NCI-H2227 treated with DMSO at 0.1 percent for 48 hours (cell line): ENCODE data around the gene PTH2.

Experiments
- DNase-seq: peaks from one replicate; lab custom pipeline; 2025; lab: John Stamatoyannopoulos, UW

Gene PTH2

DNA sequence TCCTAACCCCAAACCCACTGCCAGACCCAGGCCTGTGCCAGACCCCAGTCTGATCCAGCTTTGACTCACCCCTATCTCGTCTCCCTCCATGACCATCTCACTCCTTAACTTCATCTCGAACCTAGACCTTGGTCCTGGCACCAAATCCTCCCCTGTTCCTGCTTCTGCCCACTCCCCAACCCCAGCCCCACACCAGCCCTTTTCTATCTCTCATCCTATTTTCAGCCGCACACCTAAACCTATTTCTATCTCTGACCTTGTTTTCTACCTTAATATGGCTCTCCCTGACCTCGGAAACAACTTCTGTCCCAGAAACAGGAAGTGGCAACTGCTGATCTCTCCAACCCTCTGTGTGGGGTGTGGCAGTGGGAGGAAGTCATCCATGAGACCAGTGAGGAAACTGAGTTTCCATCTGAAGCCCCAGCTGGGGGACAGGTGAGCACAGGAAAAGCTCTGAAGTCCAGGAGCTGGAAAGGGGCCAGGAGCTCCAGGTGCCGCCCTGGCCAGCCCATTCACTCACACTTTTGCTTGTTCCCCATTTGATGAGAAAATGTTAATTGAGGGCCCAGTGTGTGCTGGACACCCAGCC is 13.7 kb downstream of the PTH2 start:
- no peak for DNase-seq

DNA sequence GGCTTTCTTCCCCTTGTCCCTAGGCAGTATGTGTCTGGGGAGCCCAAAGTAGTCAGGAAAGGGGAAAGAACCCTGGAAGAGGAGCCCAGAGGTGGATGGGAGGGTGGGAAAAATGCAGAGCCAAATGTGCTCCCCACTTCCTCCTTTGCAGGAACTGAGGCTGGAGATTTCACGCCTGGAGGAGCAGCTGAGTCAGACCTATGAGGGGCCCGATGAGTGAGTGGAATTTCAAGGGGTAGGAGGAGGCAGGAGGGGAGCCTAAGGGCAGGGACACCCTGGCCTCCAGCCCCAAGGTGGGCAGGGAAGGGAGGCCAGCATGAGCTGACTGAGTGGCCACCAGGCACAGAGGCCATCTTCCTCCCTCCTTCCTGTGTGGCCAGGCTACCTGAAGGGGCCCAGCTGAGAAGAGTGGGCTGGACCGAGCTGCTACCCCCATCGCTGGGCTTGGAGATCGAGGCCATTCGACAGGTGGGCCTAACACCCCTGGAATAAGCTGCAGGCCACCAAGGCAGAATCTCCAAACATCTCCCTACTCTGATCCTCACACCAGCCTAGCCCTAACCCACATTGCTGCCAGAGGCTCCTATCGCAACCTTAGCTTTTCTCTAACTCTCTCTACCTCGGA is 14.3 kb downstream of the PTH2 start:
- no peak for DNase-seq

DNA sequence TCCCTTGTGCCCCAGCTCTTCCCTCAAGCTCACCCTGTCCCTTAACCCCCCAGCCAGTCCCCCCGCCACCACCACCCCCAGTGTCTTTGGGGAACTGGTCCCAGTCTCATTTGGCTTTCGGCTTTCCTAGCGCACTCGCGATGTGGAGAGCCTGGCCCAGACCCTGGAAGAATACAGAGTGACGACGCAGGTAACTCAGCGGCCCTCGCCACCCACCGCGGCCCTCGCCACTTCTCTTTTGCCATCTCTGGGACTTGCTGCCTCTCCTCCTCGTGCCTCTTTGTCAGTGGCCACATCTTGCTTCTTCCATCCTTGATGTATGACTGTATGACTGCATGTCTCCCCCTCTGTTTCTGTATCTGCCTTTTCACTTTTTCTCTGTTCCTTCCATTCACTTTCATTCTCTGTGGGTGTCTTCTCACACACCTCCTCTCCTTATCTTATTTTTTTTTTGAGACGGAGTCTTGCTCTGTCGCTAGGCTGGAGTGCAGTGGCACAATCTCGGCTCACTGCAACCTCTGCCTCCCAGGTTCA is 15.7 kb downstream of the PTH2 start:
- DNase-seq: no peak

DNA sequence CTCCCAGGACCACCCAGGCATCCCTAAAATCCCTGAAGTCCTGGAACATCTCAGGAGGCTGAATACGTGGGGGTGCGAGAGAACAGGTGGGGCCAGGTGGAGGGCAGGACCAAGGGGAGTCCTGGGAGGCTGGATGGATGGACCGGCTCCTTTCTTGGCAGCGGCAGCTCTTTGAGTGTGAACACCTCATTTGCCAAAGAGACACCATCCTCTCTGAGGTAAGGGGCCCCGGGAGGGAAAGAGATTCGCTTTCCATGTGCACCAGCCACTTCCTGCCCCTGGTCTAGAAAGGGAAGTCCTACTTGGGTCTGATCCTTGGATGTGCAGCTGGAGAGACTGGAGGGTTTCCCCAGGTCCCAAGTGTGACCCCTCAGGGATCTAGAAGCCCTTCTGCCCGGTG is 16.2 kb downstream of the PTH2 start:
- DNase-seq: no peak

DNA sequence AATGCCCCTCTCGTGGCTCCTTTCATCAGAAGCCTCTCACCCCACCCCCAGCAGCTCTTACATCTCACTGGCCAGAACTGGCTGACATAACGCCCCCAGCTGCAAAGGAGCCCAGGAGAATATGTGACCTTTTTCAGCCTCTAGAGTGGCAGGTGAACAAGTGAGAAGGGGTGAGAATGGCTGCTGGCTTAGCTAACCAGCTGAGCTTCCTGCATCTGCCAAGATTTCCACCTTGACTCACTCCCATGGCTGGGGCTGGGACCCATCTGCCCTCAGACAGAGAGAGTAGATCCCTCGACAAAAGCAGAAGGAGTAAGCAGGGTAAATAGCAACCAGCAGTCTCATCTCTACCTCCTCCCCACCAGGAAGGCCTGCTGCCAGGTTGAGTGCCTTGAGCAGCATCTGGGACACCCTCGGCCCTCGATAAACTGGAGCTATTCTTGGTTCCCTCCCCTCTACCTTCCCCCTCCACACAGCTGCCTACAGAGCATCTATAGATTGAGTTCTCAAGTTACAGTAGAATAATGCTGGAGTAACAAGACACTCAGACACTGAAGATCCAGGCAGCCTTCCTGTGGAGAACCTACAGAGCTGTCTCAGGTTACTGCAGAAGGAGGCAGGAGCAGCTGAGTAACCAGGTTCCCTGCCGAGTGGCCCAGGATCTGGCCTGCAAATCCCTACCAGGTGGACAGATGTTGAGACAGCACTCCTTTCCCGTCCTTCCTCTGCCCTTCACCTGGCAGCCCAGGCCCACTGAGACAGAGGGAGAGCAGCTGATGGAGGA is 19.6 kb downstream of the PTH2 start:
- no peak for DNase-seq

DNA sequence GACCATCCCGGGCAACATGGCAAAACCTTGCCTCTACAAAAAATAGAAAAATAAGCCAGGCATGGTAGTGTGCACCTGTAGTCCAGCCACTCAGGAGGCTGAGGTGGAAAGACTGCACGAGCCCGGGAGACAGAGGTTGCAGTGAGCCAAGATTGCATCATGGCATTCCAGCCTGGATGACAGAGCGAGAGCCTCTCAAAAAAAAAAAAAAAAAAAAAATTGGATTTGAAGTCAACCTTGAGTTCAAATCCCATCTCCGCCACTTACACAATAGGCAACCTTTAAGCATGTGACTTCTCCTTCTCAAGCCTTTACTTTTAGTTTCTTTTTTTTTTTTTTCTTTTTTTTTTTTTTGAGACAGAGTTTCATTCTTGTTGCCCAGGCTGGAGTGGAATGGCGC is 23.2 kb downstream of the PTH2 start:
- DNase-seq: no peak

DNA sequence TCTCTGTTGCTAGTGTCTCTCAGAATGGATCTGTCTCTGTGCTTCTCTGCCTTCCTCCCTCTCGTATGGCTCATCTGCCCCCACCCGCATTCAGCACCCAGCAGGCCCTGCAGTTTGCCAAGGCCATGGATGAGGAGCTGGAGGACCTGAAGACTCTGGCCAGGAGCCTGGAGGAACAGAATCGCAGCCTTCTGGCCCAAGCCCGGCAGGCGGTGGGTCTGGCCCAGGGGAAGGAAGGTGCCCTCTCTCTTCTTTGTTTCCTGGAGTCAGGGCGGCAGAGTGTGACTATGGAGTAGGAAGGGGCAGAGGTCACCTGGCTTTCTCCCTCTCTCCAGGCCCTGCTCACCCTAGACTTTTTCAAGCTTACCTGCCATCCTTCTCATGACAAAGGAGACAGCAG is 24.3 kb downstream of the PTH2 start:
- no peak for DNase-seq

DNA sequence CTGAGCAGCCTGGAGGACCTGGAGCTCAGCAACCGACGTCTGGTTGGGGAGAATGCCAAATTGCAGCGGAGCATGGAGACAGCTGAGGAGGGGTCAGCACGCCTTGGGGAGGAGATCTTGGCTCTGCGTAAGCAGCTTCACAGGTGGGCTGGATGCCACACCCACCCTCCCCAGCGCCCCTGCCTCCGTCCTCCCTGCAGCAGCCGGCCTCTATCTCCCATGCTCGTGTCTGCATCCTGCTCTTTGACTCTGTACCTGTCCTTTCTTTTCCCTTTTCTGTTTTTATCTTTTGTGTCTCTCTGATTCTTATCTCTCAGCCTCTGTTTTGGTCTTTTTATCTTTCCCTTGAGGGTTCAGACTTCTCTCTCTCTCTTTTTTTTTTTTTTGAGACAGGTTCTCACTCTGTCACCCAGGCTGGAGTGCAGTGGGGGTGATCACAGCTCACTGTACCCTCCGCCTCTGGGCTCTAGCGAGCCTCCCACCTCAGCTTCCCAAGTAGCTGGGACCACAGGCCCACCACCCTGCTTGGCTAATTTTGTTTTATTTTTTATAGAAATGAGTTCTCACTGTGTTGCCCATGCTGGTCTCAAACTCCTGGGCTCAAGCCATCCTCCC is 25.1 kb downstream of the PTH2 start:
- no peak for DNase-seq

DNA sequence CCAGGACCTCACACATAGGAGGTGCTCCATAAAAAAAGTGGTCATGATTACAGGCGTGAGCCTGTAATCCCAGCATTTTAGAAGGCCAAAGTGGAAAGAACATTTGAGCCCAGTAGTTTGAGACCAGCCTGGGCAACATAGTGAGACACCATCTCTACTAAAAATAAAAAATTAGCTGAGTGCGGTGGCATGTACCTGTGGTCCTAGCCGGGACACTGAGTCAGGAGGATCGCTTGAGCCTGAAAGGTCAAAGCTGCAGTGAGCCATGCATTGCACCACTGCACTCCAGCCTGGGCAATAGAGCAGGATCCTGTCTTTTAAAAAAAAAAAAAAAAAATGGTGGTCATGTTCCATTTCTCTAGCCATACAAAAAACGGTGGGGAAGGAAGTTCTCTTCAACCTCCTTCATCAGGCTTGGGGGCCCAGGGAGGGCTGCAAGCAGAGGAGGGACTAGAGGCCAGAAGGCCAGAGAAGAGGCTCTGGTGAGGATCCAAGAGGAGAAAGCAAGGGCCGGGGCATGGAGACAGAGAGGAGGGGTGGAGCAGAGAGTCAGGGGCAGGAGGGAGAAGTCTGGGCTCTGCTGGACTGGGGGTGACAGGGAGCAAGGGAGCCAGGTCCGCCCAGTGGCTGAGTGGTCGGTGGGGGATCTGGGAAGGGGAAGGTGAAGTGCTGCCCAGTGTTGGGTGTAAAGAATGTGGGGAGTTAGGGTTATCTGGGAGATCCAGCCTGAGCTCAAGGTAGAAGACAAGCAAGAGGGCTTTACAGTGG is 26.3 kb downstream of the PTH2 start:
- DNase-seq: no peak

DNA sequence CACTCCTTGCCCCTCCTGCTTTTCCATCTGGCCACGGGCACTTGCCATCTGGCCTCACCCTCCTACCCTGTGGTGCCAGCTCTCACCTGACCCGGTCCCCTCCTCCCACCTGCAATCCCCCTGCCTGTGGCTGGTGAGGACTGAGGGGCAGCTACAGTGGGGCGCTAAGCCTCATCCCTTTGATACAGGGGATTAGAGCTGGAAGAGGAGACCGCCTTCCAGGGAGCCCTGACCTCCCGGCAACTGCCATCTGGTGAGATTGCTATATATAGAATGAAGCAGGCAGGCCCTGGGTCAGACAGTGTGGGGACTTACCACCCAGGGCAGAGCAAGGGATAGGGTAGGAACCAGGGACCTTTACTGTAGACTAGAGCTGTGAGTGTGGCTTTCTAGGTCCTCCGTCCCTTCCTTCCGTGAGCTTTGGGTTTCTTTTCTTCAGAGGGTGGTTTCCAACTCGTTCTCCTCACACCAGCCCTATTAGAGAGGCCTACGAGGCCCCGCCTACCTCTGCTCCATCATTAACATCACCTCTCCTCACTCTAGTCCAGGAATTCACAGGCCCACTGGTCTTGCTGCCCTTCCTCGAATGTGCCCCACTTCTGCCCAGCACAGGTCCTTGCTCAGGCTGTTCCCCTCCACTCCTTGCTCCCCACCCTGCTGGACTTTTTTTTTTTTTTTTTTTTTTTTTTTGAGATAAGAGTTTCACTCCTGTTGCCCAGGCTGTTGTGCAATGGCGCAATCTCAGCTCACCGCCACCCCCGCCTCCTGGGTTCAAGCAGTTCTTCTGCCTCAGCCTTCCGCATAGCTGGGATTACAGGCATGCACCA is 27.4 kb downstream of the PTH2 start:
- DNase-seq: no peak

DNA sequence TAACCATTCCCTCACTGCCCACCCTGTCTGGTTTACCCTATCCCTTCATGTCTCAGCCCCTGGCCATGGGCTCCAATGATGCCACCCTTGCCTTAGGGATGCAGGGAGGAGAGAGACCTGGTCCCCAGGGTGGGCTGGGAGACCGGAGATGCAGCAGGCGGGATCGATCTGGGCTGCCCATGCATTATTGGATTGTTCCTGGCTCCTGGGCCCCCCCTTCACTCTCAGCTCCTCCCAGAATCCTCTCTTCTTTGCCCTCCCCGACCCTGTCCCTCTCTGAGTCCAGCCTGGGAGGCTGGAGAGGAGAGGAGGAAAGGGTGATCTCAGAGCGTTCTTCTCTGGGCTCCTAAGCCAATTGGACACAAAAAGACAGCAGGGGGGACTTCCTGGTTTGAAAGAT is 29.4 kb downstream of the PTH2 start:
- DNase-seq: no peak

DNA sequence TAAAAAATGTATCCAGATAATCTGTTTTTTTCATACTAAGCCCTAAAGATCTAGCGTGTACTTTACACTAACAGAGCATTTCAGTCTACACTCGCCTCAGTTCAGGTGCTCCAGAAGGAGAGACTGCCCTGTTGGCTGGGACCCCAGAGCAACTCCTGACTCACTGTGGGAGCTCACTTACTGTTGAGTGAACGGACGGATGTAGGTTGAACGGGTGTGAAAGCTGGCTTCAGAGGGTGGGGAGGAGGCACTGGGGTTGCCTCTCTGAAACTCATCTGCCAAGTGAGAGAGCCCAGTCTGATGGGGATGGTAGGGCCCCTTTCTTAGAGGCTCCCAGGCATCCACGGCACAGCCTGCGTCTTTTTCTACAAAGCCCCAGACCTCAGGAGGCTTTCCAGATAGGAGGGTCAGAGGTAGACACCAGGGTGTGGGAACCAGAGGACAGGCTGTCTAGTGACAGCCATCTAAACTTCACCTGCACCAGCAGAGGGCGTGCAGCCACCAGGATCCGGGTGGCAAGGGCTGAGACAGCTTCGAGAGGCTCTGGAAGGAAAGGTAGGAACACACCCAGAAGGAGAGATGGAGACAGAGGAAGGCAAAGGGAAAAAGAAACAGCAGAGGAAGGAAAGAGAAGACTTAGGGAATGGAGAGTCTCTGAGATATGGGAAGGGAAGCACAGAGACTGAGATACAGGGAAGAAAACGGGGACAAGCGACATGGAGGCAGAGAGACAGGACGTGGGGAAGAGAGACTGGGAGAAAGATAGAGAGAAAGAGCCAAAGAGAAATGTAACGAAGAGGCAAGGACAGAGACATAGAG is 31.5 kb downstream of the PTH2 start:
- peak; percentile 57 for DNase-seq

DNA sequence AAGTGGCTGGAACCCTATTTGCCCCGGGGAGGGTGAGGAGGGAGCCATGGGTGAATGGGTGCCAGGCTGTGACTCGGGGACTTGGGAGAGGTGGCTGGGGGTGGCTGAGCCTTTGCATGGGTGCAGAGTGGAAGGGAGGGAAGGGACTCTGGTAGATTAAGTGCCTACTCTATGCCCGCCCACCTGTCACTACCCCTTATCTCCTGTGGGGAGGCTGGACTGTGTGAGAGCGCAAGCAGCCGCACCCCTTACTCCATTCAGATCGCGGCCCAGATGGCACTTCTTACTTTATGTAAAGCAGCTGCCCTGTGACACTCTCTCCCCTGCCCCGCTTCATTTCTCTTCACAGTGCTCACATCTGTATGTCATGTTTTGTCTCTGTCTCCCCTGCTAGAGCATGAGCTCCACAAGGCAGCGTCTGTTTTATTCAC is 32.3 kb downstream of the PTH2 start:
- DNase-seq: no peak

DNA sequence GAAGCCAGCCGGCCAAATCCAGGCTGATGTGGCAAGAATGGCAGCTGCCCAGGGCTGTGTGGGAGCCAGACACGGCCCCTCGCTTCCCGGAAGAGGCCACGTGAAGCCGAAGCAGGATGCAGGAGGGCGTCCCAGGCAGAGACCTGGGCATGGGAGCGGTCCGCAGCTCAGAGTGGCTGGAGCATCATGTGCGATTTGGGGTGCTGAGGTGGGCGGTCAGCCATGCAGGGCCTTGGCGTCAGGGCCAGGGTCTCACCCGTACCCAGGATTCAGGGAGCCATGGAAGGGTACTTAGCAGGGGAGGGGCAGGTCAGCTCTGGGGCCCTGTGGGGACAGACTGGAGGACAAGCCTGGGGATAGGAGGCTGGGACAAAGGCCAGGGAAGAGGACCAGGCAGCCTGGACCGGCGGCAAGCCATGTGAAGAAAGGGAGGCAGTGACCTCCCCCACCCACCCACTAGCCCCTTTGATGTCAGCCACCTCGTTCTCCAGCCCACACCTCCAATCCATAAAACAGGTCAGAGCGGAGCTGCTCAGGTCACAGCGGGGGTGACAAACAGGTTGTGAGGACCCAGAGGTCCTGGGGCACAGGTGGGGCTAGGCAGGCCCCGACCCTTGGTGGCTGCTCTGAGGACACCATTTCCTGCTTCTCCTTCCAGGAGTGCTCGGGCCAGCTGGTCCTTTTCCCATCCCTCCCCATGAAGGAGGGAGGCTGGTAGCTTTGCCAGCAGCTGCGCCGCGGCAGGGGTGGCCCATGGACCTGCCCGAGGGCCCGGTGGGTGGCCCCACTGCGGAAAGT is 32.9 kb downstream of the PTH2 start:
- DNase-seq: no peak

DNA sequence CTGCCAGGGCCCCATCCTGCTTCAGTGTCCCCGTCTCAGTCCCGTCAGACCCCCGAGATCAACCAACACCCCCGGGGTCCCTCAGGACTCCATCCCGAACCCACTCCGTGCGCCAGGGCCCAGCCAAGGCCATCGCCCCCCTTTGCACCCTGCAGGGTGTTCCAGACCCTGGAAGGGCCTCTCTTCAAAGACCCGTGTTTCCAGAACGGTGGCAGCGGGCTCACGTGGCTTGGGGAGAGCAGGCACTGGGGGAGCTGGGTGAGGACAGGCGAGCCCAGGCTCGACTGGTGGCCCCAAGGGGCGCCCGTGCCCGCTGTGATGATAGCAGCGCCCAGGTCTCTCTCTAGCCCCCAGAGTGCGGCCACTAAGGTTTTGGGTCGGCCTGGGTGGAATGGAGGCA is 33.8 kb downstream of the PTH2 start:
- no peak for DNase-seq

DNA sequence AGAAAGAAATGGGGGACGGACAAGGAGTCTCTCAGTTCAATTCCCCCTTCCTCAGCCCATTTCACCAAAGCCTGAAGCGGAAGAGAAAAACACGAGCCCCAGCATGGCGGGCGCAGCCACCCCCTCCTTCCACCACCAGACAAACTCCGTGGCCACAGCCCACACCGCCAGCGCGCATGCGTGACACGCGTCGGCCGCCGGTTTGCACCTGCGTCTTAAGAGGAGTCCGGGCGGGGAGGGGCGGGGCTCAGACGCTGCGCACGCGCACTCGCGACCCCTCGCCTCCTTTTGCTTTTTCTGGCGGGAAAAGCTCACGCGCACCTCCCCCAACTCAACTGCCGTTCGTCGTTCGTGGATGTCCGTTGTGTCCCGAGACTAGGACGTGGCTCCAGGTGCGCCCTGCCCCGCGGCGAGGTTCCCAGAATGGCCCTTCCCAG is 35.3 kb downstream of the PTH2 start, which contains the start of gene KASH5:
Gene KASH5, plus strand, starts transcription at position 314 of the 437 bp plus-strand sequence. CDS start 2,635 bp downstream, outside the sequence.
- DNase-seq: no peak

DNA sequence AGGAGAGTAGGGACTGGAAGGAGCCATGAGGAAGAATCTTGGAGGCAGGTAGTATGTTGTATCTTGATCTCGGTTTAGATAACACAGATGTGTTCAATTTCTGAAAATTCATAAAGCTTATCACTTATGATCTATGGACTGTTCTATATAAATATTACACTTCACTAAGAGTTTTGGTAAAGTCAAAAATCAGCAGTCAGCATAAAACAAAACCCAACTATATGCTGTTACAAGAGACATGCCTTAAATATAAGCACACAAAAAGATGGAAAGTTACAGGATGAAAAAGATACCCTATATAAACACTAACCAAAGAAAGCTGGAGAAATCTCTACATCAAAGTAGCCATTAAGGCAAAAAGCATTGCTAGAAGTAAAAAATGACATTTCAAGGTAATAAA is 39.6 kb downstream of the PTH2 start:
- no peak for DNase-seq

DNA sequence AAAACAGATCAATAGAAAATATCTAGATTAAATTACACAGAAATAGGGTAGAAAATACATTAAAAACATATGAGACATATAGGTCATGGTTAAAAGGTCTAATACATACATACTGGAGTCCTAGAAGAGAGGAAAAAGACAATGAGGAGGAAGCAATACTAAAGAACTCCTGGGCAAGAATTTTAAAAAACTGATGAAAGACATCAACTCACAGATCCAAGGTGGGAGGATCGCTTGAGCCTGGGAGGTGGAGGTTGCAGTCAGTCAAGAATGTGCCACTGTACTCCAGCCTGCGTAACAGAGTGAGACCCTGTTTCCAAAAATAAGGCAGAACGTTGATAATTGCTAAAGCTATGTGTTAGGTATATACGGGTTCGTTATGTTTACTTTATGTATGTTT is 40.6 kb downstream of the PTH2 start:
- no peak for DNase-seq

DNA sequence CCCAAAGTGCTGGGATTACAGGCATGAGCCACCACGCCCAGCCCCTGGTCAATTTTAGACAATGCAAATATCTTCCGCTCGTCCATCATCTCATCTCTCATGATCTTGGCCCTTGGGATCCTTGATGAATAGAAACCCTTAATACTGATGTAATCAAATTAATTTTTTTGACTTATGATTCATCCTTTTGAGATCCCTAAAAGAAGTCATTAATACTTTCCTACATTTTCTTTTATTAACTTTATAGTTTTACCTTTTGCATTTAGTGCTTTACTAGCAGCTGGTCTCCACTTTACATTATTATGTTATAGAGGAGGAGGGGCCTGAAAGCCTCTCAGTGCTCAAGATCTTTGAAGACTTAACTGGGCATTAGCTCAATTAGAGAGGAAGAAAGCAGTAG is 42.9 kb downstream of the PTH2 start:
- no peak for DNase-seq
